ENCODE results near the gene ACTMAP.

DNA sequence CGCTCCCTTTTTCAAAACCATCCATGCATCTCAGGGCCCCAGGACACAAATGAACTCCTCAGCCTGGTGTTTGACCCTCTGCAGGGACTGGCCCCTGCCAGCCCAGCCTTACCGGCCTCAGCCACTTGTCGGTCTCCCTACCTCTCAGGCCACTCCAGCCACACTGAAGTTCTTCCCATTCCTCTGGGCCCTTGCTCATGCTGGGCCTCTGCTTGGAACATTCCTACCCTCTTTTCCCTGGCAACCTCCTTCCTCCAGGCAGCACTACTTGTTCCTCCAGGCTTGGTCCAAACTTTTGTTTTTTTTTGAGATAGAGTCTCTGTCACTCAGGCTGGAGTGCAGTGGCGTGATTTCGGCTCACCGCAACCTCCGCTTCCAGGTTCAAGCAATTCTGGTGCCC is 41.1 kb upstream of the ACTMAP start:
- TF ChIP-seq, protein P1, sequence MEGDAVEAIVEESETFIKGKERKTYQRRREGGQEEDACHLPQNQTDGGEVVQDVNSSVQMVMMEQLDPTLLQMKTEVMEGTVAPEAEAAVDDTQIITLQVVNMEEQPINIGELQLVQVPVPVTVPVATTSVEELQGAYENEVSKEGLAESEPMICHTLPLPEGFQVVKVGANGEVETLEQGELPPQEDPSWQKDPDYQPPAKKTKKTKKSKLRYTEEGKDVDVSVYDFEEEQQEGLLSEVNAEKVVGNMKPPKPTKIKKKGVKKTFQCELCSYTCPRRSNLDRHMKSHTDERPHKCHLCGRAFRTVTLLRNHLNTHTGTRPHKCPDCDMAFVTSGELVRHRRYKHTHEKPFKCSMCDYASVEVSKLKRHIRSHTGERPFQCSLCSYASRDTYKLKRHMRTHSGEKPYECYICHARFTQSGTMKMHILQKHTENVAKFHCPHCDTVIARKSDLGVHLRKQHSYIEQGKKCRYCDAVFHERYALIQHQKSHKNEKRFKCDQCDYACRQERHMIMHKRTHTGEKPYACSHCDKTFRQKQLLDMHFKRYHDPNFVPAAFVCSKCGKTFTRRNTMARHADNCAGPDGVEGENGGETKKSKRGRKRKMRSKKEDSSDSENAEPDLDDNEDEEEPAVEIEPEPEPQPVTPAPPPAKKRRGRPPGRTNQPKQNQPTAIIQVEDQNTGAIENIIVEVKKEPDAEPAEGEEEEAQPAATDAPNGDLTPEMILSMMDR (IDR thresholded peaks at IDR 0.05; ENCODE audit: low read depth, low read length, missing input control) = no peak
- TF ChIP-seq GABPA (IDR thresholded peaks at IDR 0.05 in 1 of 2, conservative IDR thresholded peaks at IDR 0.05 in 1 of 2) = no peak
- TF ChIP-seq ZBTB33 (IDR thresholded peaks at IDR 0.05) = no peak
- no peak for TF ChIP-seq RAD21 (IDR thresholded peaks at IDR 0.05)
- no peak for TF ChIP-seq JUND (IDR thresholded peaks at IDR 0.05)
- TF ChIP-seq YY1 (IDR thresholded peaks at IDR 0.05) = no peak
- TF ChIP-seq EGR1 (IDR thresholded peaks at IDR 0.05; ENCODE audit: low read depth in 2 of 2) = no peak

Data from liver (tissue), 3 donors.